A549 (cell line): ENCODE results near the gene RTN4. TPM values are rescaled to one million over a fixed set of nuclear protein-coding genes. Genes with fewer than 3 reads are reported as not detected.

Source experiments
- ATAC-seq, 2 experiments: fragments of 200-7000 bp in 1 of 2; fragments of >200 bp in 1 of 2; cut with Nextera tagmentation in 1 of 2; cut with Tn5 transposase in 1 of 2; 3 replicates each; pipeline versions ENCODE4 v1.8.0 to v1.9.1; 2018 to 2020; ENCODE audit warnings: mild to moderate bottlenecking in 1 of 2, moderate library complexity in 1 of 2
- CTCF ChIA-PET: fragments of 300-600 bp; sonication (Branson Sonifier 250); formaldehyde crosslinking; extraction: SDS; loops from one replicate; lab custom pipeline; 2021; ENCODE audit warnings: antibody characterized with exemption, inconsistent platforms; lab: Yijun Ruan, JAX
- POLR2A ChIA-PET: fragments of 350-600 bp; formaldehyde crosslinking; extraction: SDS; loops from one replicate; lab custom pipeline; 2021; ENCODE audit warnings: antibody characterized with exemption, inconsistent platforms; lab: Yijun Ruan, JAX
- DNase-seq, 2 experiments: peaks; one replicate each; pipeline versions ENCODE4 v3.0.0 to v3.0.0-alpha.2; 2011 to 2016; ENCODE audit warnings: low read depth in 1 of 2, low spot score in 1 of 2
- FAIRE-seq: peaks from 2 replicates; lab custom pipeline; 2011; peaks lifted over from hg19 to GRCh38; lab: Jason Lieb, UNC
- H3K27ac ChIP-seq, 2 experiments: fragments of >200 bp; sonication (Bioruptor Twin); formaldehyde crosslinking; 3 replicates each; pipeline ENCODE4 v1.5.1; 2016 to 2017
- H3K4me1 ChIP-seq: fragments of >200 bp; sonication (Bioruptor Twin); formaldehyde crosslinking; 3 replicates; pipeline ENCODE4 v1.6.1; 2016
- H3K4me2 ChIP-seq: fragments of >200 bp; sonication (Bioruptor Twin); formaldehyde crosslinking; 3 replicates; pipeline ENCODE4 v1.6.1; 2016
- H3K4me3 ChIP-seq: fragments of >200 bp; sonication (Bioruptor Twin); formaldehyde crosslinking; 3 replicates; pipeline ENCODE4 v1.5.1; 2016
- H3K9me3 ChIP-seq: fragments of >200 bp; sonication (Bioruptor Twin); formaldehyde crosslinking; 3 replicates; pipeline ENCODE4 v1.6.1; 2016
- ATOH8 ChIP-seq: fragments of 250-450 bp; sonication (Bioruptor Pico); IDR thresholded peaks from 2 replicates; pipeline ENCODE4 v1.5.0; 2020; ENCODE audit warnings: low read depth, mild to moderate bottlenecking, moderate library complexity
- BHLHE40 ChIP-seq: IDR thresholded peaks from 2 replicates; pipeline ENCODE4 v1.6.1; 2012; ENCODE audit warnings: low read depth, low read length, inconsistent platforms
- CBX2 ChIP-seq: fragments of 200-600 bp; sonication (generic); IDR thresholded peaks from 2 replicates; pipeline ENCODE4 v1.6.1; 2016; ENCODE audit warnings: low read depth, mild to moderate bottlenecking, borderline replicate concordance
- CHD4 ChIP-seq: fragments of 200-600 bp; sonication (generic); IDR thresholded peaks from 2 replicates; pipeline ENCODE4 v1.6.1; 2016; ENCODE audit warnings: antibody characterized with exemption, mild to moderate bottlenecking, borderline replicate concordance
- CTCF ChIP-seq: fragments of >200 bp; sonication (Bioruptor Twin); formaldehyde crosslinking; IDR thresholded peaks from 3 replicates; pipeline ENCODE4 v1.5.1; 2016
- EHMT2 ChIP-seq: fragments of 200-600 bp; sonication (generic); IDR thresholded peaks from 2 replicates; pipeline ENCODE4 v1.6.1; 2016; ENCODE audit warnings: antibody characterized with exemption, low read depth, mild to moderate bottlenecking, moderate library complexity
- ELK1 ChIP-seq: fragments of 150-350 bp; IDR thresholded peaks from 2 replicates; pipeline ENCODE4 v1.6.1; 2014; ENCODE audit warnings: low read depth, mild to moderate bottlenecking, low read length
- ESRRA ChIP-seq: fragments of 150-350 bp; IDR thresholded peaks from 2 replicates; pipeline ENCODE4 v1.6.1; 2014; ENCODE audit warnings: mild to moderate bottlenecking, low read length, borderline replicate concordance
- GATA3 ChIP-seq: IDR thresholded peaks from 2 replicates; pipeline ENCODE4 v1.6.1; 2012; ENCODE audit warnings: borderline replicate concordance
- HMGXB4 ChIP-seq: fragments of 250-450 bp; sonication (Bioruptor Pico); IDR thresholded peaks from 2 replicates; pipeline ENCODE4 v1.5.0; 2021; ENCODE audit warnings: mild to moderate bottlenecking, moderate library complexity, borderline replicate concordance
- HOXA7 ChIP-seq: fragments of 250-450 bp; sonication (Bioruptor Pico); IDR thresholded peaks from 2 replicates; pipeline ENCODE4 v1.5.0; 2020; ENCODE audit warnings: mild to moderate bottlenecking, moderate library complexity
- HOXB13 ChIP-seq: fragments of 250-450 bp; sonication (Bioruptor Pico); IDR thresholded peaks from 2 replicates; pipeline ENCODE4 v1.5.0; 2020; ENCODE audit warnings: low read depth, mild to moderate bottlenecking, moderate library complexity
- JUN ChIP-seq, 2 experiments: fragments of >200 bp; sonication (Bioruptor Twin); formaldehyde crosslinking; IDR thresholded peaks; 2 replicates in 1 of 2; 3 replicates in 1 of 2; pipeline ENCODE4 v1.6.1; 2016 to 2017
- JUNB ChIP-seq: fragments of >200 bp; sonication (Bioruptor Twin); formaldehyde crosslinking; IDR thresholded peaks from 2 replicates; pipeline ENCODE4 v1.6.1; 2016
- KDM5A ChIP-seq: fragments of 200-600 bp; sonication (generic); IDR thresholded peaks from 2 replicates; pipeline ENCODE4 v1.6.1; 2016; ENCODE audit warnings: antibody characterized with exemption, mild to moderate bottlenecking
- MAFK ChIP-seq: fragments of 450-650 bp; IDR thresholded peaks from 2 replicates; pipeline ENCODE4 v1.6.1; 2014; ENCODE audit not compliant: partially characterized antibody
- NPAS2 ChIP-seq: fragments of 250-450 bp; sonication (Bioruptor Pico); IDR thresholded peaks from 2 replicates; pipeline ENCODE4 v1.8.0; 2022; ENCODE audit warnings: mild to moderate bottlenecking, moderate library complexity, borderline replicate concordance
- PHF8 ChIP-seq: fragments of 200-600 bp; sonication (generic); IDR thresholded peaks from 2 replicates; pipeline ENCODE4 v1.6.1; 2016; ENCODE audit warnings: low read depth, mild to moderate bottlenecking, antibody characterized with exemption, moderate library complexity, borderline replicate concordance
- RAD21 ChIP-seq, 2 experiments: fragments of >200 bp in 1 of 2; sonication (Bioruptor Twin) in 1 of 2; formaldehyde crosslinking in 1 of 2; IDR thresholded peaks in 1 of 2; conservative IDR thresholded peaks in 1 of 2; 2 replicates in 1 of 2; 3 replicates in 1 of 2; pipeline ENCODE4 v1.6.1; 2012 to 2018; ENCODE audit warnings: inconsistent platforms in 1 of 2
- RCOR1 ChIP-seq: fragments of 150-350 bp; IDR thresholded peaks from 2 replicates; pipeline ENCODE4 v1.6.1; 2014; ENCODE audit warnings: antibody characterized with exemption, low read length, low read depth
- RFX5 ChIP-seq: fragments of 450-650 bp; IDR thresholded peaks from 2 replicates; pipeline ENCODE4 v1.7.1; 2014; ENCODE audit warnings: antibody characterized with exemption, mild to moderate bottlenecking, moderate library complexity
- RNF2 ChIP-seq: fragments of 200-600 bp; sonication (generic); IDR thresholded peaks from 2 replicates; pipeline ENCODE4 v1.6.1; 2016; ENCODE audit warnings: low read depth, mild to moderate bottlenecking, antibody characterized with exemption, moderate library complexity, borderline replicate concordance
- ZNF302 ChIP-seq: fragments of 250-450 bp; sonication (Bioruptor Pico); IDR thresholded peaks from 2 replicates; pipeline ENCODE4 v1.9.0; 2021; ENCODE audit warnings: inconsistent platforms, mild to moderate bottlenecking, moderate library complexity
- ZSCAN20 ChIP-seq: fragments of 250-450 bp; sonication (Bioruptor Pico); IDR thresholded peaks from 2 replicates; pipeline ENCODE4 v1.8.0; 2022; ENCODE audit warnings: mild to moderate bottlenecking, moderate library complexity
- WGBS: methylation state at CpG from one replicate; pipeline ENCODE4 v1.1.6; 2017; ENCODE audit errors: missing lambda C conversion rate; 5-methylcytosine and 5-hydroxymethylcytosine counted together
- polyA plus RNA-seq, 4 experiments: library from polyadenylated mRNA; depleted of rRNA in 3 of 4; stranded (reverse); fragments of >200 nt; fragmentation: RNase III in 1 of 4; extraction: RNeasy Plus Mini Kit Qiagen cat#74134 plus additional on column Dnase treatment in 1 of 4; gene quantifications; 2 replicates in 3 of 4; 3 replicates in 1 of 4; pipeline ENCODE4 v1.2.3, GENCODE V29; 2011 to 2017
- TF ChIP-seq, protein P1 (sequence below): IDR thresholded peaks from 2 replicates; pipeline ENCODE4 v1.6.1; 2012

Gene RTN4
- polyA plus RNA-seq, 2 of the 4 experiments (the other 2 are of a cell fraction), result 302 to 403 TPM

GRCh38 chr2:54940723-54941122, 109.5 kb downstream of the RTN4 start:
- Histone ChIP-seq H3K27ac (no peak overlapping the region), H3K4me2 (no peak overlapping the region), H3K9me3 (no peaks in the 10 kb centered on the region; the same call in 1 of the 3 replicates), H3K4me1 (no peaks in the 10 kb centered on the region), H3K4me3 (no peak overlapping the region)
- TF ChIP-seq HOXA7 (CRISPR knock-in tag), result no peak
- peak; percentile 75 for TF ChIP-seq MAFK
- ChIA-PET POLR2A (no interaction called here), CTCF (interaction anchor here (1.4 kb wide), 1 partner anchor 17 kb away, joined by 4 read pairs; no protein-coding TSS in a partner anchor)
- FAIRE-seq (no peak), DNase-seq (no peak), ATAC-seq (no peak)
- 39% methylated on average over 3 of the region's 3 CpGs for WGBS

- no peak for DNase-seq
- Histone ChIP-seq H3K27ac (no peak overlapping the region), H3K4me2 (no peak overlapping the region), H3K9me3 (no peaks in the 10 kb centered on the region; the same call in 1 of the 3 replicates), H3K4me3 (no peak overlapping the region), H3K4me1 (no peaks in the 10 kb centered on the region)
- ChIA-PET CTCF (no interaction called here), POLR2A (no interaction called here)
- ATAC-seq, result no peak
- no peak for FAIRE-seq
- WGBS, result 73% methylated on average over 7 of the region's 7 CpGs
- TF ChIP-seq PHF8 (no peak), CBX2 (no peak), GATA3 (no peak), CTCF (no peak), RFX5 (no peak), ESRRA (no peak), JUN (IDR thresholded peaks at IDR 0.05) (no peak), ZSCAN20 (CRISPR knock-in tag) (no peak), NPAS2 (CRISPR knock-in tag) (no peak), RAD21 (conservative IDR thresholded peaks at IDR 0.05 in 1 of 2, IDR thresholded peaks at IDR 0.05 in 1 of 2) (no peak), HOXB13 (CRISPR knock-in tag) (no peak), ELK1 (no peak), RNF2 (no peak), KDM5A (no peak), ATOH8 (CRISPR knock-in tag) (no peak)
- TF ChIP-seq, protein P1, sequence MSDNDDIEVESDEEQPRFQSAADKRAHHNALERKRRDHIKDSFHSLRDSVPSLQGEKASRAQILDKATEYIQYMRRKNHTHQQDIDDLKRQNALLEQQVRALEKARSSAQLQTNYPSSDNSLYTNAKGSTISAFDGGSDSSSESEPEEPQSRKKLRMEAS, result no peak
Measured at GRCh38 chr2:54939446-54940118, 110.7 kb downstream of the RTN4 start.

DNA sequence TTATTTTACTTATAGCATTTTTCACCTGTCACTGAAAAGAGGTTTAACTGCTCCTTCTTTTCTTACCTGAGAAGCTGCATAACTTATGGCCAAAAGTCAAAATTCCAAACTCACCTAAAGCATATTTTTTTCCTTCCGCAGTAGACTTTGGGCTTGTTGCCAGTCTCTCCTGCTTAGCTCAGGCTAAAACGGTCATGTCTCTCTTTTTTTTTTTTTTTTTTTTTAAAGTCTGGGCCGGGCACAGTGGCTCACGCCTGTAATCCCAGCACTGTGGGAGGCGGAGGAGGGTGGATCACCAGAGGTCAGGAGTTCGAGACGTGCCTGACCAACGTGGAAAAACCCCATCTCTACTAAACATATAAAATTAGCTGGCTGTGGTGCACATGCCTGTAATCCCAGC, 113.5 kb downstream of the RTN4 start:
- DNase-seq (no peak), FAIRE-seq (no peak), ATAC-seq (no peak)
- Histone ChIP-seq H3K4me3 (no peak overlapping the region), H3K4me2 (no peak overlapping the region), H3K27ac (no peak overlapping the region), H3K4me1 (no peaks in the 10 kb centered on the region), H3K9me3 (no peaks in the 10 kb centered on the region; the same call in 1 of the 3 replicates)
- CTCF ChIA-PET, result interaction anchor here (1.2 to 1.7 kb wide), 3 partner anchors 9 to 115 kb away, joined by 3 to 4 read pairs (median 3); no protein-coding TSS in a partner anchor
- WGBS, result 74% methylated on average over 8 of the region's 8 CpGs
- POLR2A ChIA-PET, result no interaction called here
- TF ChIP-seq ZNF302 (CRISPR knock-in tag), result no peak
- TF ChIP-seq CHD4, result no peak
- TF ChIP-seq BHLHE40, result no peak
- no peak for TF ChIP-seq RCOR1
- no peak for TF ChIP-seq EHMT2
- TF ChIP-seq HMGXB4 (CRISPR knock-in tag), result no peak
- no peak for TF ChIP-seq JUNB
- no peak for TF ChIP-seq CTCF
- no peak for TF ChIP-seq CBX2
